ENCODE measurements around the gene TSSK2.

TSSK2 gene

DNA sequence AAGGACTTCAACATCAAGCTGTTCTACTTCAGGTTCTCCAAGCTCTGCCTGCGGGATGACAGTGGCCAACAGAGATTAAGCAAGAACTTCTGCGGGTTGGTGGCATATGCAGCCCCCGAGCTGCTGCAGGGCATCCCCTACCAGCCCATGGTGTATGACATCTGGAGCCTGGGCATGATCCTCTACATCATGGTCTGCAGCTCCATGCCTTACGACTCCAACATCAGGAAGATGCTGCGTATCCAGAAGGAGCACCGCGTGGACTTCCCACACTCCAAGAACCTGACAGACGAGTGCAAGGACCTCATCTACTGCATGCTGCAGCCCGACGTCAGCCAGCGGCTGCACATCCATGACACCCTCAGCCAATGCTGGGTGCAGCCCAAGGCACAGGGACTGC is 6.1 kb upstream of the TSSK2 start:
- Mint-ChIP-seq H3K27me3 (no peaks in the 10 kb centered on the region), H3K4me3 (no peak overlapping the region), H3K27ac (no peak overlapping the region)

DNA sequence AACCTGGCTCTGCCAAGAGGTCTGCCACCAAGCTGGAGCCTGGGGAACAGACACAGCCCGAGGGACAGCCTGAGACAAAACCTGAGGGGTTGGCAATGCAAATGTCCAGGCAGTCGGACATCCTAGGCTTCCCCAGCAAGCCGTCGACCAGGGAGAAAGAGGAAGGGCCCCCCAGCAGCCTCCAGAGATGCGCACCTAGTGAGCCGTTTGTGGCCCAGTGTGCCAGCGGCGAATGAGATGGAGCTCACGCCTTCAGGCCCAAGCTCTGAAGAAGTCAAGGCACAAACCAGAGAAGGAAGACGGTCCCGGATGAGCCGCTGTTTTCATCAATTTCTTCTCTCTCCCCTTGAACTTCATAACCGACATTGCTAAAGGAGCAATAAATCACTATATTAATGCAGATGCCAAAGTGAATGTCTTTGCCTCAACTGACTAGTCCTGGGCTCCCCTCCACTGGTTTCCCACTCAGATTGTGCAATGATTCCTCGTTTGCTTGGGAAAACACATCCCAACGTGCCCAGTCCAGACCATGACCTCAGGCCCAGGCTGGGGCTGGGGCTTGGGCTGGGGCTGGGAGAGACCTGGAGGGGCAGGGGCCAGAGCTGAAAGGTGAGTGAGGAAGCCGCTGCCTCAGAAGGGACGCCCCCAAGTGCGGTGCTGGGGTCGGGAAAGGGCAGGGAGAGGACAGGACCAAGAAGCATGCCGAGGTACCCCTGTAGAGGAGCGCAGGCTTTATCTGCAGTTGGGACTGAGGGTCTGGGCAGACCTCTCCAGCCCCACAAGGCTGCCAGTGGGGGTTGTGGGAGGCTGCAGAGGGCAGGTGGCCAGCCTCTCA is 5.4 kb upstream of the TSSK2 start:
- ATAC-seq (ENCODE audit: low read depth), result no peak
- DNase-seq (ENCODE audit: low spot score in 2 of 2), result no peak
- H3K27ac Mint-ChIP-seq, result no peak overlapping the region
- H3K4me1 Mint-ChIP-seq, result peaks cover 13% of the 10 kb centered on the region
- no peaks in the 10 kb centered on the region for H3K36me3 Mint-ChIP-seq
- no peaks in the 10 kb centered on the region for H3K27me3 Mint-ChIP-seq
- no peak overlapping the region for H3K4me3 Mint-ChIP-seq
- H3K9me3 Mint-ChIP-seq, result no peaks in the 10 kb centered on the region

More for the DNA sequence above, 6.1 kb upstream of the TSSK2 start:
- Mint-ChIP-seq H3K9me3 (no peaks in the 10 kb centered on the region), H3K36me3 (no peaks in the 10 kb centered on the region), H3K4me1 (peaks cover 20% of the 10 kb centered on the region)
- DNase-seq (ENCODE audit: low spot score in 2 of 2) (no peak), ATAC-seq (ENCODE audit: low read depth) (no peak)

DNA sequence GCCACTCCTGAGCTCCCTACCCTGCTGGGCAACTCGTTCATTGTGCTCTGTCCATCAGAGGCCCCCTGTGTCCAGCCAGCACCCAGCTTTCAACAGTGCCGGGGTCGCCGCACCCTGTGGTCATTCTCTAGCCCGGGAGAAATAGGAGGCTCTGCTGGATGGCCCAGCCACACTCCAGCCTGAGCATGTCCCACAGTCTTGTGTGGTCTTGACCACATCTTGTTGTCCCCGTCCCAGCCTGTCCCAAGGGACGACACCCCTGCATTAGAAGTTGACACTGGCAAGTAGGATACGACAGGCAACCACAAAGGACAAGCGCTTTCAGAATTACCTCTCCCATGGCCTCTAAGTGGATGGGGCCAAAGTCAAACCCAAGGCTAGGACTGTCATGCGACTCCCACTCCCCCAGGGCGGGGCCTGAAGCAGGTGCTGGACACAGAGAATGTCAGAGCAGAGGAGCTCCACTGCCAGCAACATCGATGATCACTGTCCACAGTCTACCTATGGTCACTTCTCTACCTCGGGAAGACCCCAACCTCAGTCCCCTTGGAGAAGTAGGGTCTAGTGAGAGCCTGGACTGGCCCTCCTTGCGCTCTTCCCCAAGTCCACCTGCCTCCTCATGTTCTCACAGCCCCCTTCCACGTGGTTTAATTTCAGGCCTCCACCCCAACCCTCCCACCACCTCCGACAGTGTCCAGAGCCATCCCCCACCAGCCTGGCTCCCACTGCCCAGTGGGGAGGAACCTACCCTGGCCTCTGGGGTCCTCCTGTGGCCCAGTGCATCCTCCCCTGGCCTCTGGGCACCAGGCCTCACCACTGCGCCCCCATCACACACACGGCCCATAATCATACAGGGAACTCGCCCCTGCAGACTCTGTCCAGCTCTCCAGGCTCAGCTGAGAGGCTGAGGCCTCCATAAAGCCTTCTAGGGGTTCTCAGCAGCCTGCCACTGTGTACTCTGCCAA is 4.5 kb upstream of the TSSK2 start:
- no peak overlapping the region for H3K4me3 Mint-ChIP-seq
- H3K4me1 Mint-ChIP-seq, result peaks cover 6% of the 10 kb centered on the region
- no peaks in the 10 kb centered on the region for H3K27me3 Mint-ChIP-seq
- ATAC-seq (ENCODE audit: low read depth), result no peak
- DNase-seq (ENCODE audit: low spot score in 2 of 2), result no peak
- no peaks in the 10 kb centered on the region for H3K36me3 Mint-ChIP-seq
- no peak overlapping the region for H3K27ac Mint-ChIP-seq
- H3K9me3 Mint-ChIP-seq, result no peaks in the 10 kb centered on the region

DNA sequence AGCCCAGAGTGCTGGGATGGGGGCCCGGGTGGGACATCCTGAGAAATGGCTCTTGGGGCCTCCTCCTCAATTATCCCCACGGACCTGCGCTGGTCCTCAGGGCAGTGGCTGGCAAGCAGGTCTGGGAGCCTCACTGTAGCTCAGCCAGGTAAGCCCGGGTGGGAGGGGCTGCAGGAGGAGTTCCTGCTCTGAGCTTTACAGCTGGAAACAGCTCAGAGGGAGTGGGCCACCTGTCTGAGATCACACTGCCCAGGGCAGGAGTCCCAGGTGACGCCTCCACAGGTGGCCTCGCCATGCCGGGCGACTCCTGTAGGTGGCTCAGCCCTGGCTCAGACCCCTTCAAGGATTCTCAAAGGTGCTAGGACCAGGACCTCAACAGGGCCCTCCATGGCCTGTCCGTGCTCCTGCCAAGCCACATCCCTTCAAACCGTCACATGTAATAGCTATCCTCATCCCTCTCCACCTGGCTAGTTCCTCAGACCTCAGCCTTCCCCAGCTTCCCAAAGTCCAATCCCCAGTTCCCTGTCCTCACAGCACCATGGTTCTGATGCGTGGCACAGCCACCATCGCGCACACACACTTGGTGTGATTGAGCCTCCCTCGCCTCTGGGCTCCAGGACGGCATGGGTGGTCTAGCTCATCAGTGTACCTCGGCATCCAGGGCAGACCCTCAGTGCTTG is 3.6 kb upstream of the TSSK2 start:
- no peak overlapping the region for H3K27ac Mint-ChIP-seq
- no peak for ATAC-seq (ENCODE audit: low read depth)
- H3K27me3 Mint-ChIP-seq, result no peaks in the 10 kb centered on the region

DNA sequence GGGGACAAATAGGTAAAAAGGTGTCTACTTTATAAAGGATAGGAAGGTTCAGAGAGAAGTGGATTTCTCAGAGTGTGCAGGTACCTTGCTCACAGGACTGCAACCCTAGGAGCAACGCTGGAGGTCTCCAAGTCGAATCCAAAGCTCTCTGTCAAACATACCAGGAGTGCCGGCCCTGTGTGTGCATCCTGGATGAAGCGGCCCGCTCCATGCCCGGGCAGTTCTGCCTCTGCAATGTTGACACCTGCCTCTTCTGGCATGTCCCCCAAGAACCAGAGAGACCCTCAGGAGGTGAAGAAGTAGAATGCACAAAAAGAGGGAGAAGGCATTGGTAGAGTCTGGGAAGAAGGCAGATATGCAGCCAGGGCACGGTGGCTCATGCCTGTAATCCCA is 3.1 kb upstream of the TSSK2 start:
- H3K4me3 Mint-ChIP-seq, result no peak overlapping the region
- peaks cover 3% of the 10 kb centered on the region for H3K4me1 Mint-ChIP-seq
- ATAC-seq (ENCODE audit: low read depth) (no peak), DNase-seq (ENCODE audit: low spot score in 2 of 2) (no peak)
- no peak overlapping the region for H3K27ac Mint-ChIP-seq
- H3K36me3 Mint-ChIP-seq, result peaks cover 3% of the 10 kb centered on the region
- H3K27me3 Mint-ChIP-seq, result no peaks in the 10 kb centered on the region
- H3K9me3 Mint-ChIP-seq, result no peaks in the 10 kb centered on the region

More for the DNA sequence above, 3.6 kb upstream of the TSSK2 start:
- Mint-ChIP-seq H3K9me3 (no peaks in the 10 kb centered on the region), H3K4me1 (peaks cover 5% of the 10 kb centered on the region), H3K4me3 (no peak overlapping the region), H3K36me3 (no peaks in the 10 kb centered on the region)
- no peak for DNase-seq (ENCODE audit: low spot score in 2 of 2)

DNA sequence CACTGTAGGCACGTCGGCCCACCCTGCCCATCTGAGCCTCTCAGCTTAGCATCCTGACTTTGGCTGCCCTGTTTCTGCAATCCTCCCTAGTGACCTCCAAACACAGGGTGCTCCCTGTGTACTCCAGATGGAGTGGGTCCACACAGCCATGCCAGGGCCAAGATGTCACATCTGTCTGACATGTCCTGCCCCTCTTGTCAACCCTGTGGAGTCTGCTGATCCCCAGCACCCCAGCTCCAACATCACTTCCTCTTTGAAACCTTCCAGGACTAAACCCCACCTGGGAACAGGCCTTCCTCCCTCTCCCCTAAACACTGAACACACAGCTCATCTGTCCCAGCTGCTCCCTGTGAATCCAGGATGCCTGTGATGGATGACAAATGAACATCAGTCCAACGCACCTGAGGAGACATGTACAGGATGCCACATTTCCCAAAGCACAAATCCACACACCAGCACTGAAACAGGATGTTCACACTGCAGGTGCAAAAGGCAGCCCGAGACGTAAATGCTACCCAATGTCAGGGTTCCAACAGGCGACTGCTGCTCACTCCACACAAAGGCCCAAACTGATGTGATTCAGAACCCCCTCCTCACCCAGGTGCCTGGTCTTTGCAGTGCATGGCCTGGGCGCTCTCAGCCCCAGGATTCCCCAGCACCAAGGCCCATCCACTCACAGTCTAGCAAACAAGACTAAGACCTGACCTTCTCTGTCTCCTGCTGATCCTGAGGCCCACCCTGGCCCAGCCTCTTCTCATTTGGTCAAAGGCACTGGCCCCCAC is 2.0 kb upstream of the TSSK2 start:
- no peaks in the 10 kb centered on the region for H3K9me3 Mint-ChIP-seq
- no peak overlapping the region for H3K4me3 Mint-ChIP-seq
- no peaks in the 10 kb centered on the region for H3K27me3 Mint-ChIP-seq
- peaks cover 3% of the 10 kb centered on the region for H3K4me1 Mint-ChIP-seq
- H3K36me3 Mint-ChIP-seq, result peaks cover 5% of the 10 kb centered on the region
- H3K27ac Mint-ChIP-seq, result no peak overlapping the region
- ATAC-seq (ENCODE audit: low read depth) (no peak), DNase-seq (ENCODE audit: low spot score in 2 of 2) (no peak)

DNA sequence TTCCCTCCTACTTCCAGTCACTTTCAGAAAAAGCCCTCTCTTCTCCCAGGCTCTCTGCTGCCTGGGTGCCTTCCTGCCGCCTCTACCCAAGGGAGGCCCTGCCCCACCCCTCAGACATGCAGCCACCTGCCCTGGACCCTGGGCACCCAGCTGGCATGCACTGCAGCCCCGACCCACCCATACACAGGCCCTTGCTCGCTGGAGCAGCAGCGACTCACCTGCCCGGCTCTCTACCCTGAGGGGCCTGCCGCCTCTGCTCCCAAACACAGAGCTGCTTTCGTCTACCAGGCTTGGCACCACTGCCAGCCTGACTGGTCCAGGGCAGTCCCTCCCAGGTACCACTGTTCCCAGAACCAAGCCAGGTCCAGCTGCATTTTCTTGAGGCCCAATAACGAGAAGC is 1.2 kb upstream of the TSSK2 start:
- no peak for ATAC-seq (ENCODE audit: low read depth)
- Mint-ChIP-seq H3K36me3 (peaks cover 6% of the 10 kb centered on the region), H3K4me1 (peaks cover 3% of the 10 kb centered on the region), H3K27ac (no peak overlapping the region), H3K9me3 (no peaks in the 10 kb centered on the region), H3K27me3 (no peaks in the 10 kb centered on the region), H3K4me3 (no peak overlapping the region)
- DNase-seq (ENCODE audit: low spot score in 2 of 2), result no peak

DNA sequence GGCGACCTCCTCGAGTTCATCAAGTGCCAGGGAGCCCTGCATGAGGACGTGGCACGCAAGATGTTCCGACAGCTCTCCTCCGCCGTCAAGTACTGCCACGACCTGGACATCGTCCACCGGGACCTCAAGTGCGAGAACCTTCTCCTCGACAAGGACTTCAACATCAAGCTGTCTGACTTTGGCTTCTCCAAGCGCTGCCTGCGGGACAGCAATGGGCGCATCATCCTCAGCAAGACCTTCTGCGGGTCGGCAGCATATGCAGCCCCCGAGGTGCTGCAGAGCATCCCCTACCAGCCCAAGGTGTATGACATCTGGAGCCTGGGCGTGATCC is 542 bp downstream of the TSSK2 start:
- ATAC-seq (ENCODE audit: low read depth), result no peak
- Mint-ChIP-seq H3K9me3 (no peaks in the 10 kb centered on the region), H3K27ac (no peak overlapping the region), H3K4me3 (no peak overlapping the region), H3K4me1 (peaks cover 3% of the 10 kb centered on the region), H3K27me3 (no peaks in the 10 kb centered on the region), H3K36me3 (peaks cover 17% of the 10 kb centered on the region)
- no peak for DNase-seq (ENCODE audit: low spot score in 2 of 2)

DNA sequence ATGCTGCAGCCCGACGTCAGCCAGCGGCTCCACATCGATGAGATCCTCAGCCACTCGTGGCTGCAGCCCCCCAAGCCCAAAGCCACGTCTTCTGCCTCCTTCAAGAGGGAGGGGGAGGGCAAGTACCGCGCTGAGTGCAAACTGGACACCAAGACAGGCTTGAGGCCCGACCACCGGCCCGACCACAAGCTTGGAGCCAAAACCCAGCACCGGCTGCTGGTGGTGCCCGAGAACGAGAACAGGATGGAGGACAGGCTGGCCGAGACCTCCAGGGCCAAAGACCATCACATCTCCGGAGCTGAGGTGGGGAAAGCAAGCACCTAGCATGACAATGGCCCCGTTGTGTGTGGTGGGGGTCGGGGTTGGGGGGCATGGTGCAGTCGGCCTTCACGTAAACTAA is 1.0 kb downstream of the TSSK2 start:
- H3K27me3 Mint-ChIP-seq, result no peaks in the 10 kb centered on the region
- no peak for DNase-seq (ENCODE audit: low spot score in 2 of 2)
- H3K4me3 Mint-ChIP-seq, result no peak overlapping the region
- H3K27ac Mint-ChIP-seq, result no peak overlapping the region
- peaks cover 3% of the 10 kb centered on the region for H3K4me1 Mint-ChIP-seq
- no peak for ATAC-seq (ENCODE audit: low read depth)
- peaks cover 22% of the 10 kb centered on the region for H3K36me3 Mint-ChIP-seq
- no peaks in the 10 kb centered on the region for H3K9me3 Mint-ChIP-seq

DNA sequence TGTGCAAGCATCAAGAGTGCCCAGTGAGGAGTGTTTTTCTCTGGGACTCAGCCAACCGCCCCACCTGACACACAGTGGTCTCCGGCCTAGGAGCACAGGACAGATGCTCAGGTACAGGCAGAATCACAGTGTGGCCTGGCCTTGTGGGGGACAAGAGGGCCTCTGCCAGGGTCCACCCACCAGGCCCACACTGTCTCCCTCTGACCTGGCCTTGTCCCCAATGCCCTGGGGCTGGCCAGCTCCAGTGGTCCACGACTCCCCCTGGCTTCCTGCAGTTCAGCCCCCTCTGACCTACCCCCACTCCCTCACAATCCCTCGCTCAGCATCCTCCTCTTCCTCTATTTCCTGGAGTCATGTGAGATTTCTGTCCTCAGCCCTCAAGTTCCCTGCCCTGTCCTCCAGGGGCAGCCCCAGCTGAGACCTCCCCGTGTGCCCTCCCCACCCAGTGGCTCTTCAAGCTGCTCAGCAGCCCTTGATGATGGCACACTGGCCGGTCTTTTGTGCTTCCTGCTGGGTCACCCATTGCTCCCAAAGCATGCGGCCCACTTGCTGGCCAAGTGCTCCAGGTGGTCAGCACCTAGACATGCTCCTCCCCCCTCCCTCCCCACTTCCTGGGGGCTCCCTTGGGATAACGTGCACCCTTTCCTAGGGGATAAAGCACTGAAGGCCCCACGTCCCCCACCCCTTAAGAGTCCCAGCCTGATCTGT is 1.7 kb downstream of the TSSK2 start:
- DNase-seq (ENCODE audit: low spot score in 2 of 2) (no peak), ATAC-seq (ENCODE audit: low read depth) (no peak)
- Mint-ChIP-seq H3K36me3 (peaks cover 23% of the 10 kb centered on the region), H3K9me3 (no peaks in the 10 kb centered on the region), H3K27me3 (no peaks in the 10 kb centered on the region), H3K27ac (no peak overlapping the region), H3K4me3 (no peak overlapping the region), H3K4me1 (peaks cover 3% of the 10 kb centered on the region)

DNA sequence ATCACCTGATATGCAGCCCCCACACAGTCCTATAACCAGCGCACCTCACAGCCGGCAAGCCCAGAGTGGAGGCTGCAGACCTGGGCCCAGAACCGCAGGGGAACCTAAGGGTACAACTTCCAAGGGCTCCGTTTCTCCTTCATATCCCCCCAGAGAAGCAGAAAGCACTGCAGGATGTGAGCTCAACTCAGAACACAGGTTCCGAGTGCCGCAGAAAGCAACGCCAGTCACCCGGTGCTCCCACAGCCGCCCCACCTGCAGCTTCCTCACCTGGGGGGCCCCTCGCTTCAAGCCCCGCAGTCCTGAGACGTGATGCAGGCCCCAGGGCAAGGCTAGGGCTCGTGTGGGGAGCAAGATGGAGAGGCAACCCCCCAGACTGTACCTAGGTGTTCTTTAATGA is 2.5 kb downstream of the TSSK2 start:
- Mint-ChIP-seq H3K4me3 (no peak overlapping the region), H3K27ac (no peak overlapping the region), H3K9me3 (no peaks in the 10 kb centered on the region), H3K4me1 (peaks cover 3% of the 10 kb centered on the region), H3K27me3 (no peaks in the 10 kb centered on the region), H3K36me3 (peaks cover 23% of the 10 kb centered on the region)
- no peak for ATAC-seq (ENCODE audit: low read depth)
- no peak for DNase-seq (ENCODE audit: low spot score in 2 of 2)

DNA sequence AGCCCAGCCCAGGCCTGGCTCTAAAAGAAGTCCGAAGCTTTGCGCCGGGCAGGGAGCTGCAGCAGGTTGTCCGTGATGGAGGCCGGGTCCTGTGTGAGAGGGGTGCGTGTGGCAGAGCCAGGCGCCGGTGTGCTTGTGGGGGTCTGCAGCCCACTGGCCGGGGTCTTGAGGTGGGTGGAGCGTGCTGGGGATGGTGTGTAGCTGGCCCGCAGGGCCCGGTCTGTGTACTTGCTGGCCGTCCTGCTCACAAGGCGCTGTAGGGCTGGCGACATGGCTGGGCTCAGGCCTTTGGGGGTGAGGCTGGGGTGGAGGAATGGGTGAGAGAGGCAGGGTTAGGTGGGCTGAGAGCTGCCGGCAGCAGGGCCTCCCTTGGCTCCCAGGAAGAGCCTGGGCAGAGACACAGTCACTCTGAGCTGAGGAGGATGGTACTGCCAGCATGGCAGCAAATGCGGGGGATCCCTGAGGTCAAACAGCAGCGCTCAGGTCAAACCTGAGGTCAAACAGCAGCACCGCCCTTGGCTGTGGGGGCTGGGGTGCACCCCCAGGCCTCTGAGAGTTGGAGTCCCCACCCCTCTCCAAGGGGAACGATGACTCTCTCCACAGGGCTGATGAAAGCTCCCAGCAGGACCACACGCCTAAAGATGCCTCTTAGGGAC is 3.2 kb downstream of the TSSK2 start:
- Mint-ChIP-seq H3K4me1 (peaks cover 3% of the 10 kb centered on the region), H3K27ac (no peak overlapping the region), H3K36me3 (peaks cover 23% of the 10 kb centered on the region), H3K9me3 (no peaks in the 10 kb centered on the region), H3K27me3 (no peaks in the 10 kb centered on the region), H3K4me3 (no peak overlapping the region)
- no peak for ATAC-seq (ENCODE audit: low read depth)
- no peak for DNase-seq (ENCODE audit: low spot score in 2 of 2)

DNA sequence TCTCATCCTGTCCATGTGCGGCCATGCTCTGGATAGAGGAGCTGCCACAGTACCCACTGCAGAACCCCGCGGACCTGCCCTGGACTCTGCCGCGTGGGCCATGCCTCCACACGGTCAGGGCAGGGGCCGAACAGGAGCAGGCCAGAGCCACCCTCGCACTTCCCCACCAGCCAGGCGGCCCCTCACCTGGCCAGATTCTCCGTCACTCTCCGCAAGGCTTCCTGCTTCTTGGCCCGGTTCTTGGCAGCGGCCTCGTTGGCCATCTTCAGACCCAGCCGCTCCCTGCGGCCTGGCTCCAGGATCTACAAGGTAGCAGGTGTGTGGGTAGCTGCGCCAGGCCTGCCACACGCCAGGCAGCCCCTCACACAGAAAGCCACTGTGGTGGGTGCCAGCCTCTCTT is 3.8 kb downstream of the TSSK2 start:
- Mint-ChIP-seq H3K27ac (no peak overlapping the region), H3K9me3 (no peaks in the 10 kb centered on the region), H3K4me1 (peaks cover 3% of the 10 kb centered on the region), H3K27me3 (no peaks in the 10 kb centered on the region), H3K4me3 (no peak overlapping the region), H3K36me3 (peaks cover 27% of the 10 kb centered on the region)
- DNase-seq (ENCODE audit: low spot score in 2 of 2), result no peak
- ATAC-seq (ENCODE audit: low read depth), result no peak

Data from memory B cell (primary cell).